ENCODE data around the gene ZMIZ1.

ZMIZ1 gene

GRCh38 chr10:79315602-79315920, 246.8 kb downstream of the ZMIZ1 start (continued):
- TF ChIP-seq ZNF776 (tag by site-specific recombination; IDR thresholded peaks at IDR 0.05; ENCODE audit: borderline replicate concordance), result no peak
- no peak for TF ChIP-seq TSHZ1 (tag by site-specific recombination; IDR thresholded peaks at IDR 0.05; ENCODE audit: borderline replicate concordance)
- no peak for TF ChIP-seq ZNF239 (tag by site-specific recombination; IDR thresholded peaks at IDR 0.05)
- TF ChIP-seq TRIM28 (IDR thresholded peaks at IDR 0.05; ENCODE audit: borderline replicate concordance, low read length), result no peak
- TF ChIP-seq ZNF473 (tag by site-specific recombination; IDR thresholded peaks at IDR 0.05), result no peak
- TF ChIP-seq SETDB1 (IDR thresholded peaks at IDR 0.05; ENCODE audit: insufficient read length, low read length), result no peak
- TF ChIP-seq ZNF580 (tag by site-specific recombination; IDR thresholded peaks at IDR 0.05), result no peak
- no peak for TF ChIP-seq ZNF398 (tag by site-specific recombination; IDR thresholded peaks at IDR 0.05)
- TF ChIP-seq ZNF24 (tag by site-specific recombination; IDR thresholded peaks at IDR 0.05), result no peak
- no peak for TF ChIP-seq ZNF701 (tag by site-specific recombination; IDR thresholded peaks at IDR 0.05)
- no peak for TF ChIP-seq ZNF837 (tag by site-specific recombination; IDR thresholded peaks at IDR 0.05)
- no peak for TF ChIP-seq ZXDB (tag by site-specific recombination; IDR thresholded peaks at IDR 0.05)
- TF ChIP-seq ZFHX2 (tag by site-specific recombination; conservative IDR thresholded peaks at IDR 0.05), result no peak

- CTCF ChIA-PET, result interaction anchor here (0.6 to 1.0 kb wide), 4 partner anchors 17 to 741 kb away, joined by 3 to 4 read pairs (median 3); no protein-coding TSS in a partner anchor
- peaks cover 0 to 7% of the 10 kb centered on the region in 2 experiments; a peak in 1 of 3 replicates for H3K36me3 ChIP-seq (ENCODE audit: control insufficient read depth in 2 of 2, insufficient read depth in 1 of 2, low read length in 2 of 2)
- POLR2A ChIA-PET, result no interaction called here
- H3K4me3 ChIP-seq (ENCODE audit: low read depth, low read length), result no peak overlapping the region
- no peak overlapping the region for H3K27ac ChIP-seq (ENCODE audit: extremely low read depth, low read depth, low read length)
- H3K4me1 ChIP-seq (ENCODE audit: control insufficient read depth, insufficient read depth, low read length), result no peaks in the 10 kb centered on the region
- TF ChIP-seq ZNF398 (tag by site-specific recombination; IDR thresholded peaks at IDR 0.05), result no peak
- no peak for TF ChIP-seq ZNF692 (tag by site-specific recombination; IDR thresholded peaks at IDR 0.05)
- TF ChIP-seq ZBTB48 (tag by site-specific recombination; IDR thresholded peaks at IDR 0.05), result peak; percentile 41; the same call in 1 of the 2 replicates
- peak; percentile 63 for TF ChIP-seq SCRT2 (tag by site-specific recombination; IDR thresholded peaks at IDR 0.05)
- no peak for TF ChIP-seq ZNF266 (tag by site-specific recombination; IDR thresholded peaks at IDR 0.05; ENCODE audit: low read depth)
- no peak for TF ChIP-seq ZNF416 (tag by site-specific recombination; IDR thresholded peaks at IDR 0.05)
- no peak for TF ChIP-seq SP3 (tag by site-specific recombination; IDR thresholded peaks at IDR 0.05)
- no peak for TF ChIP-seq ZSCAN16 (tag by site-specific recombination; IDR thresholded peaks at IDR 0.05)
- TF ChIP-seq ZIC2 (tag by site-specific recombination; IDR thresholded peaks at IDR 0.05), result peak; percentile 62
- no peak for TF ChIP-seq ZNF211 (tag by site-specific recombination; IDR thresholded peaks at IDR 0.05; ENCODE audit: low read depth)
- TF ChIP-seq ZNF518A (tag by site-specific recombination; conservative IDR thresholded peaks at IDR 0.05; ENCODE audit: low read depth), result no peak
- H3K9me3 ChIP-seq (ENCODE audit: control insufficient read depth, insufficient read depth, low read depth, low read length), result no peaks in the 10 kb centered on the region
Observed at GRCh38 chr10:79316671-79317431, 248.1 kb downstream of the ZMIZ1 start.

Measured in HEK293 (cell line).